ENCODE results near the gene SYNRG. TPM values are rescaled to one million over a fixed set of nuclear protein-coding genes. Genes with fewer than 3 reads are reported as not detected.

The SYNRG gene
- total RNA-seq, 4 donors from 2014 or later, result 30.2 to 151 (median 56.7) TPM

DNA sequence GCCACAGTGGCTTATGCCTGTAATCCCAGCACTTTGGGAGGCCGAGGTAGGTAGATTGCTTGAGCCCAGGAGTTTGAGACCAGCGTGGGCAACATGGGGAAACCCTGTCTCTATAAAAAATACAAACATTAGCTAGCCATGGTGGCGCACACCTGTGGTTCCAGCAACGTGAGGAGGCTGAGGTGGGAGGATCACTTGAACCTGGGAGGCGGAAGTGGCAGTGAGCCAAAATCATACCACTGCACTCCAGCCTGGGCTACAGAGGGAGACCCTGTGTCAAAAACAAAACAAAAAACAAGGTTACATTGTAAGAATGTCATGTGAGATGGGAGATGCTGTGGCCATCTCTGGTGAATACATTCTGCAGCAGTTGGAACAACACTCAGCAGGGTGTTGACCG is 106.1 kb downstream of the SYNRG start:
- H3K27me3 ChIP-seq, result no peaks in the 10 kb centered on the region
- WGBS, 2 donors (ENCODE audit: low coverage in 1 of 2), result 95 to 100% methylated on average over 2 to 6 of the region's 6 CpGs
- in situ Hi-C loops (cut with MboI; ENCODE audit: low pct_ligation_motif_present in 1 of 4, low pct_unique_long_range_greater_than_20kb in 1 of 4, low sequenced_read_pairs in 3 of 4), result no loop called here

DNA sequence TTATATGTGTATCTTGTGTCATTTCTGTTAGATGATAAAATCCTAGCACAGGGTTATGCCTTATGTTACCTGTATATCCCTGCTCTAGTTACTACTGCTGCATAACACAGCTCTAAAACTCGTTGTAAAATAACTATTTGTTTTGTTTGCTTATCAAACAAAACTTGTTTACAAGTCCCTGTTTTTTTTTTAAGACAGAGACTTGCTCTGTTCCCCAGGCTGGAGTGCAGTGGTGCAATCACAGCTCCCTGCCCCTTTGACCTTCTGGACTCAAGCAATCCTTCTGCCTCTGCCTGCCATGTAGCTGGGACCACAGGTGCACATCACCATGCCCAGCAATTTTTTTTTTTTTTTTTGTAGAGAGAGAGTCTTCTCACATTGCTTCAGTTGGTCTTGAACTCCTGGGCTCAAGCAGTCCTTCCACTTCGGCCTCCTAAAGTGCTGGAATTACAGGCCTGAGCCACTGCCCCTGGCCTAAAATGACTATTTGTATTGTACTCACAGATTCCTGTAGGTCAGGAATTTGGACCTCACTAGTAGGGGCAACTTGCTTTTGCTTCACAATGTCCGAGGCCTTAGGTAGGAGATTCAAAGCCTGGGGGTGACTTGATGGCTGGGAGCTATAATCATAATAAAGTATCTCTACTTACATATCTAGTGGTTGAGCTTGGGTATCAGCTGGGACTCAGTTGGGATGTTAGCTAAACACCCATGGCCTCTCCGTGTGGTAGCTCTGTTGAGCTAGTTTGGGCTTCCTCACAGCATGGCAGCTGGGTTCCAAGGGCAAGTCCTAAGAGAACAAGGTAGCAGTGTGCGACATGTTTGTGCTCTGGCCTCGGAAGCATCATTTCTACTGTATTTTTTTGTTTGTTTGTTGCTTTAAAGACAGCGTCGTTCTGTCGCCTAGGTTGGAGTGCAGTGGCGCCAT is 106.9 kb downstream of the SYNRG start:
- intact Hi-C loops (cut with DNase I; ENCODE audit: low total_unique reads) (no loop called here), in situ Hi-C loops (cut with MboI; ENCODE audit: low pct_ligation_motif_present in 1 of 4, low pct_unique_long_range_greater_than_20kb in 1 of 4, low sequenced_read_pairs in 3 of 4) (no loop called here)
- 11 to 90% methylated on average over 1 to 10 of the region's 10 CpGs for WGBS, 2 donors (ENCODE audit: low coverage in 1 of 2)
- no peaks in the 10 kb centered on the region for H3K9me3 ChIP-seq
- no peak overlapping the region for H3K4me3 ChIP-seq
- H3K36me3 ChIP-seq, result no peaks in the 10 kb centered on the region
- no peak overlapping the region for H3K27ac ChIP-seq
- DNase-seq, result no peak
- TF ChIP-seq, protein P1, sequence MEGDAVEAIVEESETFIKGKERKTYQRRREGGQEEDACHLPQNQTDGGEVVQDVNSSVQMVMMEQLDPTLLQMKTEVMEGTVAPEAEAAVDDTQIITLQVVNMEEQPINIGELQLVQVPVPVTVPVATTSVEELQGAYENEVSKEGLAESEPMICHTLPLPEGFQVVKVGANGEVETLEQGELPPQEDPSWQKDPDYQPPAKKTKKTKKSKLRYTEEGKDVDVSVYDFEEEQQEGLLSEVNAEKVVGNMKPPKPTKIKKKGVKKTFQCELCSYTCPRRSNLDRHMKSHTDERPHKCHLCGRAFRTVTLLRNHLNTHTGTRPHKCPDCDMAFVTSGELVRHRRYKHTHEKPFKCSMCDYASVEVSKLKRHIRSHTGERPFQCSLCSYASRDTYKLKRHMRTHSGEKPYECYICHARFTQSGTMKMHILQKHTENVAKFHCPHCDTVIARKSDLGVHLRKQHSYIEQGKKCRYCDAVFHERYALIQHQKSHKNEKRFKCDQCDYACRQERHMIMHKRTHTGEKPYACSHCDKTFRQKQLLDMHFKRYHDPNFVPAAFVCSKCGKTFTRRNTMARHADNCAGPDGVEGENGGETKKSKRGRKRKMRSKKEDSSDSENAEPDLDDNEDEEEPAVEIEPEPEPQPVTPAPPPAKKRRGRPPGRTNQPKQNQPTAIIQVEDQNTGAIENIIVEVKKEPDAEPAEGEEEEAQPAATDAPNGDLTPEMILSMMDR (IDR thresholded peaks at IDR 0.05), result no peak
- TF ChIP-seq EP300 (IDR thresholded peaks at IDR 0.05; ENCODE audit: low read depth) (no peak), POLR2AphosphoS5 (IDR thresholded peaks at IDR 0.05) (no peak)
- no peaks in the 10 kb centered on the region for H3K4me1 ChIP-seq
- H3K27me3 ChIP-seq, result no peaks in the 10 kb centered on the region

More for the DNA sequence above, 106.1 kb downstream of the SYNRG start:
- TF ChIP-seq, protein P1 (IDR thresholded peaks at IDR 0.05), result no peak
- TF ChIP-seq POLR2A (IDR thresholded peaks at IDR 0.05) (no peak), EP300 (IDR thresholded peaks at IDR 0.05; ENCODE audit: low read depth) (no peak), POLR2AphosphoS5 (IDR thresholded peaks at IDR 0.05) (no peak)
- no peak overlapping the region for H3K27ac ChIP-seq
- intact Hi-C loops (cut with DNase I; ENCODE audit: low total_unique reads), result no loop called here
- no peaks in the 10 kb centered on the region for H3K4me1 ChIP-seq
- no peak for DNase-seq
- H3K36me3 ChIP-seq, result no peaks in the 10 kb centered on the region
- H3K9me3 ChIP-seq, result no peaks in the 10 kb centered on the region
- no peak overlapping the region for H3K4me3 ChIP-seq

DNA sequence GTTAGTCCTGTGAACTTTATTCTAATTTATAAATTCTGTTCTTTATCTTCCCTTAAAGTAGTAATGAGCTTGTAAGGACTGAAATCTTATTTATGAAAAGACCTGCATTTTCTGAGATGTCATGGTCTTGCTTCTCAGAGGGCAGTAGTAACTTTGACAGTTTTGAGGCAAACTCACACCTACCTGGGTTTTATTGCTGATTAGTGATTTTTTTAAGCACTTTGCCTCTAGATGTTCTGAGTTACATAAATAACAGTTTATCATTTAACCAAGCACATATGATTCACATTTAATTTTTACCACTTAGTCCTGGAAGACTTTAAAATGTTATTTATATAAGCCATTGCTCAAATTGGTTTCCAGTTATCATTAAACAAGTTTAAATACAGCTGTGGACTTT is 108.8 kb downstream of the SYNRG start:
- TF ChIP-seq POLR2A (IDR thresholded peaks at IDR 0.05) (no peak), EP300 (IDR thresholded peaks at IDR 0.05; ENCODE audit: low read depth) (no peak), POLR2AphosphoS5 (IDR thresholded peaks at IDR 0.05) (no peak)
- TF ChIP-seq, protein P1 (IDR thresholded peaks at IDR 0.05), result no peak
- Histone ChIP-seq H3K4me1 (no peaks in the 10 kb centered on the region), H3K4me3 (no peak overlapping the region), H3K9me3 (no peaks in the 10 kb centered on the region), H3K36me3 (no peaks in the 10 kb centered on the region), H3K27me3 (no peaks in the 10 kb centered on the region), H3K27ac (no peak overlapping the region)
- DNase-seq, result no peak
- intact Hi-C loops (cut with DNase I; ENCODE audit: low total_unique reads), result no loop called here
- in situ Hi-C loops (cut with MboI; ENCODE audit: low pct_ligation_motif_present in 1 of 4, low pct_unique_long_range_greater_than_20kb in 1 of 4, low sequenced_read_pairs in 3 of 4), result no loop called here

DNA sequence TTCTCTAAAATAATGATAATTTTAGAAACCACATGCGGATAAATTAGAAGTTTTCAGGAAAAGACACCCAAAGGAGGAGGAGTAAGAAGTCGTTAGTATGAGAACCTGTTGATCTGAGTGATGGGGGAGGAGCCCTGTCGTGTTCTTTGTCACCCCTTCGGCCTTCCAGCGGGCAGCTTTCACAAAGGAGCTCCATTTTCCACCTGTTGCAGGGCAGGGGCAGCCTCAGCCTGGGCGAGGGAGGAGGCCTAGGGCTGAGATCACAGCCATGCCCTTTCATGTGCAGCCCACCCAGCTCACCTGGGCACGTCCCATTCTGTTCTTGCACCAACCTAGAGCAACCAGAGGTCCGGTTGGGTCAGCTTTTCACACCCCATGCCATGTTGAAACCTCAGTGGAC is 114.2 kb downstream of the SYNRG start:
- Histone ChIP-seq H3K4me1 (peaks cover 0 to 21% (median 11%) of the 10 kb centered on the region in 4 donors), H3K27me3 (no peaks in the 10 kb centered on the region), H3K27ac (no peak overlapping the region), H3K9me3 (no peaks in the 10 kb centered on the region), H3K36me3 (no peaks in the 10 kb centered on the region), H3K4me3 (no peak overlapping the region)
- no peak for DNase-seq
- no peak for TF ChIP-seq POLR2A (IDR thresholded peaks at IDR 0.05)
- in situ Hi-C loops (cut with MboI; ENCODE audit: low pct_ligation_motif_present in 1 of 4, low pct_unique_long_range_greater_than_20kb in 1 of 4, low sequenced_read_pairs in 3 of 4), result no loop called here
- intact Hi-C loops (cut with DNase I; ENCODE audit: low total_unique reads), result no loop called here
- 80 to 86% methylated on average over 5 to 8 of the region's 8 CpGs for WGBS, 2 donors (ENCODE audit: low coverage in 1 of 2)
